Measurements from ENCODE around the gene RIMKLA. TPM values are rescaled to one million over a fixed set of nuclear protein-coding genes. Genes with fewer than 3 reads are reported as not detected.

The RIMKLA gene
- total RNA-seq, 2 experiments from 2014 or later = 1.2 TPM

DNA sequence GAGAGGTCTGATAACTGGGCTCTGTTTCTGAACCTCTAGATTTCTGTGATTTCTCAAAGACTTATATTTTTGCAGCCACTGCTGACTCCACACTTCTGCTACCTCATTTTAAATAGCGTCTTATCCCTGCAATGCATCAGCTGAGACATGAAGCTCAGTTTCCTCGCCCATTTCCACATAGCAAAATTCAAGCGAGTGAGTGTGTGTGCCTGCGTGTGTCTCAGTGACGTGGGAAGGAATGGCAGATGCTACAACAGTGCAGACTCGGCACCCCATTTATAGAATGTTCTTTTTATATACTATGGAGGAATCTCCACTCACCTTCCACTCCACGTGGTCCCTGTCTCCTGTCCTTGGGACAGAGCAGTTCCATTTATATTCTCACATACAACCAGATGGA, 39.5 kb downstream of the RIMKLA start:
- Mint-ChIP-seq H3K4me1 (ENCODE audit: low read depth) (no peaks in the 10 kb centered on the region), H3K4me3 (no peak overlapping the region), H3K36me3 (ENCODE audit: low read depth) (no peaks in the 10 kb centered on the region), H3K9me3 (no peaks in the 10 kb centered on the region), H3K27me3 (ENCODE audit: low read depth) (peaks cover 2% of the 10 kb centered on the region), H3K27ac (no peak overlapping the region)
- CTCF ChIA-PET = no interaction called here
- intact Hi-C loops (cut with micrococcal nuclease) = no loop called here
- no peak for DNase-seq

DNA sequence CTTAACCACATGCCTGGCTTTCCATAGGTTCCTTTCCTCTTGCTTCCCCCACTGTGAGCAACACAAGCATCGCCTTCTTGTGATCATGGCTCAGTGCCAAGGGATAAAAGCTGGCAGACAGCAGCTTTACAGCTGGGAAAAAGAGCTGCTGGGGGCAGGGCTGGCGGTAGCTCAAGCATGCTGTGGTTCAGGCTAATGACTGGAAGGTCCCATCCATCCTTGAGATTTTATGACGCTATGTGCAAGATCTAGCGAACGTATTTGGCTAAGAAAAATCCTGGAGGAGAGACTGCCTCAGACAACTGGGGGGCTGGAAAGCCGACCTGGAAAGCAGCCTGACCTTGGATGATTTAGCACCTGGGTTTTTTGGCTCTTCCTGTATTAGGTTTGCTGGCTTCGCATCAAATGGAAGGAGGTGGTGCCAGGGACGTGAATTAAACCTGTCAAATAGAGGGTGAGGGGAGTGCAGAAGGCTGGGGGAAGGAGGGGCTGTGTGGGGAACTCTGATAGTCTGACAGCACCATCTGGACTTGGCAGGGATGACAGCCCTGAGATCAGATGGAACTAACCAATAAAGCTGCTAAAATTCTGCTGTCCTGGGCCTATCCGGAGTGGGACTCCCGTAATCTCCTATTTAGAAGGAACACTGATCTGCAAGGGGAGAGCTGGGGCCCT, 40.5 kb downstream of the RIMKLA start:
- Mint-ChIP-seq H3K9me3 (no peaks in the 10 kb centered on the region), H3K27me3 (ENCODE audit: low read depth) (peaks cover 2% of the 10 kb centered on the region), H3K4me1 (ENCODE audit: low read depth) (no peaks in the 10 kb centered on the region), H3K36me3 (ENCODE audit: low read depth) (no peaks in the 10 kb centered on the region), H3K4me3 (no peak overlapping the region), H3K27ac (no peak overlapping the region)
- DNase-seq = no peak
- intact Hi-C loops (cut with micrococcal nuclease) = no loop called here
- CTCF ChIA-PET = interaction anchor here (0.6 kb wide), 1 partner anchor 132 kb away, joined by 5 read pairs; no protein-coding TSS in a partner anchor

DNA sequence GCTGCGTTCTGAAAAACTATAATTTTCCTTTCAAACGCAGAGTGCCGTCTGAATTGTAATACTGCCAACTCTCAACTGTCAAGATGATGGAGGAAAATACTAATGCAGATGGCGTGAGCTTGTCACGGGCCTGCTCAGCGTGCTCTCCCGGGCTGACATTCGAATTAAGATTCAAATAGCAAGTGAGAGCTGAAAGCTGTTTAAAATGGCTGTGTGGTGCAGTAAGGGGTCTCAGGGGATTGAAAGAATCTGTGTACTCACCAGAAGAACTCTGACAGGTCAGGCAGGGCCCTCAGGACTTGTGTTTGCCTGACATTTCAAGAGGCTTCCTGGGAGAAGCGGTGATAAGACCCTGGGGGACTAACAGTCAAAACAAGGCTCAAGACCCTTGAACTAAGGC, 42.1 kb downstream of the RIMKLA start:
- Mint-ChIP-seq H3K9me3 (no peaks in the 10 kb centered on the region), H3K27me3 (ENCODE audit: low read depth) (peaks cover 2% of the 10 kb centered on the region), H3K4me1 (ENCODE audit: low read depth) (no peaks in the 10 kb centered on the region), H3K36me3 (ENCODE audit: low read depth) (no peaks in the 10 kb centered on the region), H3K27ac (no peak overlapping the region), H3K4me3 (no peak overlapping the region)
- intact Hi-C loops (cut with micrococcal nuclease) = no loop called here
- no peak for DNase-seq
- CTCF ChIA-PET = interaction anchor here (0.7 kb wide), 1 partner anchor 249 kb away, joined by 3 read pairs; no protein-coding TSS in a partner anchor

DNA sequence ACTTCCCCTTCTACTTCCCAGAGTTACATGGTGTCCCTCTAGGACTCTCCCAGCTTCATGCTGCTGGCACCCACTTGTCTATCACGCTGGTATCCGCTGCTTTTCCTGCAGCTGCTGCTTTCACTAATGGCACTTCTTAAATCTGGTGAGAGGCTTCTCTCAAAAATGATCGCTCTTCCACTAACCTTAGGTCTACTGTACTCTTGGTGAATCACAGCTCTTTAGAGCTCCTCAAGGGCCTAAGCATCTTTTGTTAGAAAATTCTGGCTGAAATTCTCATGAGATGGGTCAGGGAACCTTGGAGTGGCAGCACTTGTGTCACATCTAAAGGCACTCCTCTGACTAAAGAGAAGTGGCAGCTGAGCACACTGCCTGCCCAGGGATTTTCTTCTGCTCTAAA, 43.1 kb downstream of the RIMKLA start:
- no peak for DNase-seq
- CTCF ChIA-PET = no interaction called here
- H3K4me1 Mint-ChIP-seq (ENCODE audit: low read depth) = no peaks in the 10 kb centered on the region
- H3K27ac Mint-ChIP-seq = no peak overlapping the region
- H3K36me3 Mint-ChIP-seq (ENCODE audit: low read depth) = no peaks in the 10 kb centered on the region
- no peak overlapping the region for H3K4me3 Mint-ChIP-seq
- intact Hi-C loops (cut with micrococcal nuclease) = no loop called here
- H3K9me3 Mint-ChIP-seq = no peaks in the 10 kb centered on the region
- peaks cover 2% of the 10 kb centered on the region for H3K27me3 Mint-ChIP-seq (ENCODE audit: low read depth)

DNA sequence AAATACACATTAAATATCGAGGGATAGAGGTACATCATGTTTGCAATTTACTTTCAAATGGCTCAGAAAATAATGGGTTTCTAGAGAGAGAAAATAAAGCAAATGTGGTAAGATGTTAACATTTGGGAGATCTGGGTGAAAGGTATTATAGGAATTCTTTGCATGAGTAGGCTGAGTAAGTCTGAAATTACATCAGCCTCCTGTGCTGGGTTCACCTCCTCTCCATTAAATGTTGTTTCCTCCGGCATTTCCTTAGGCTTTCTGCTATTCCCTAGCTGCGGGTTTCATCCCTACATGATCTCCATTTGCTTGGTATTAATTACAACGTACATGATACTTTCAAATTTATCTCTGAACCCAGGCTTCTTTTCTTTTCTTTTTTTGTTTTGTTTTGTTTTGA, 43.6 kb downstream of the RIMKLA start:
- no peak for DNase-seq
- intact Hi-C loops (cut with micrococcal nuclease) = no loop called here
- CTCF ChIA-PET = no interaction called here
- Mint-ChIP-seq H3K4me1 (ENCODE audit: low read depth) (no peaks in the 10 kb centered on the region), H3K27ac (no peak overlapping the region), H3K27me3 (ENCODE audit: low read depth) (peaks cover 2% of the 10 kb centered on the region), H3K4me3 (no peak overlapping the region), H3K9me3 (no peaks in the 10 kb centered on the region), H3K36me3 (ENCODE audit: low read depth) (no peaks in the 10 kb centered on the region)

DNA sequence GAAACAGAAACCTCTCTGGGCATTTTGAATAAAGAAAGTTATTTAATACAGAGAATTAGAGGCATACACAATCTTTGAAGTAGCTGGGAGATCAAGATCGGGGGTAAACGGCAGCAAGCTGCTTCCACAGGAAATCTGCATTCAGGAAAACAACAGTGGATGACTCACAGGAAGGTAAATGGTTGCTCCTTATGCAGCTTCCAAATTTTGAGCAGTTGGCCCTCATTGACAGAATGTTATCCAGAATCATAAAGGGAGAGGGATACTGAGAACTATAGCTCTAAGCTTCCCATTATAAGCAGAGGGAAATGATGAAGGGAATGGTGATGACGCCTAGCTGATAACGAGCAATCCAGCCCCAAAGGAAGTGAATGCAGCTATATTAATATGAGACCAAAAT, 46.6 kb downstream of the RIMKLA start:
- H3K27me3 Mint-ChIP-seq (ENCODE audit: low read depth) = no peaks in the 10 kb centered on the region
- no peaks in the 10 kb centered on the region for H3K36me3 Mint-ChIP-seq (ENCODE audit: low read depth)
- H3K9me3 Mint-ChIP-seq = no peaks in the 10 kb centered on the region
- no peak overlapping the region for H3K27ac Mint-ChIP-seq
- no peak overlapping the region for H3K4me3 Mint-ChIP-seq
- intact Hi-C loops (cut with micrococcal nuclease) = no loop called here
- CTCF ChIA-PET = interaction anchor here (0.6 kb wide), 1 partner anchor 54 kb away, joined by 3 read pairs; no protein-coding TSS in a partner anchor
- no peak for DNase-seq
- no peaks in the 10 kb centered on the region for H3K4me1 Mint-ChIP-seq (ENCODE audit: low read depth)

DNA sequence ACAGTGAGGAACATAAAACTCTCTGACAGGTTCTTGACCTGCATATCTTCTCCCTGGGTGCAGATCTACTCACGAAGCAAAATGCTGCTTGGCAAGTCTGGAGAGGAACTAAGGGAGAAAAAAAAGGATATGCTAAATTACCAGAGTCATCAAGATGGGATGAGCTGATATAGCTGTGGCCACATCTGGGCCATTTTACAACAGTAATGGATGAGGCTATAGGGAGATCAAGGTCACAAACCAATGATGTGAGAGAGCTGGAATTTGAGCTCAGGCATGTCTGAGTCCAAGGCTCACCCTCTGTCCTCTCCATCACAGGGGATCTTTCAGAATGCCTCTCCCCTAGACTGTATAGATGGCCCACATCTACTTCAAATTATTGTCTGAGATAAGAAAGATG, 49.0 kb downstream of the RIMKLA start:
- no peaks in the 10 kb centered on the region for H3K36me3 Mint-ChIP-seq (ENCODE audit: low read depth)
- intact Hi-C loops (cut with micrococcal nuclease) = no loop called here
- H3K4me3 Mint-ChIP-seq = no peak overlapping the region
- no peaks in the 10 kb centered on the region for H3K27me3 Mint-ChIP-seq (ENCODE audit: low read depth)
- CTCF ChIA-PET = interaction anchor here (0.9 kb wide), 1 partner anchor 253 kb away, joined by 3 read pairs; no protein-coding TSS in a partner anchor
- no peaks in the 10 kb centered on the region for H3K4me1 Mint-ChIP-seq (ENCODE audit: low read depth)
- no peak for DNase-seq
- H3K27ac Mint-ChIP-seq = no peak overlapping the region
- H3K9me3 Mint-ChIP-seq = no peaks in the 10 kb centered on the region

DNA sequence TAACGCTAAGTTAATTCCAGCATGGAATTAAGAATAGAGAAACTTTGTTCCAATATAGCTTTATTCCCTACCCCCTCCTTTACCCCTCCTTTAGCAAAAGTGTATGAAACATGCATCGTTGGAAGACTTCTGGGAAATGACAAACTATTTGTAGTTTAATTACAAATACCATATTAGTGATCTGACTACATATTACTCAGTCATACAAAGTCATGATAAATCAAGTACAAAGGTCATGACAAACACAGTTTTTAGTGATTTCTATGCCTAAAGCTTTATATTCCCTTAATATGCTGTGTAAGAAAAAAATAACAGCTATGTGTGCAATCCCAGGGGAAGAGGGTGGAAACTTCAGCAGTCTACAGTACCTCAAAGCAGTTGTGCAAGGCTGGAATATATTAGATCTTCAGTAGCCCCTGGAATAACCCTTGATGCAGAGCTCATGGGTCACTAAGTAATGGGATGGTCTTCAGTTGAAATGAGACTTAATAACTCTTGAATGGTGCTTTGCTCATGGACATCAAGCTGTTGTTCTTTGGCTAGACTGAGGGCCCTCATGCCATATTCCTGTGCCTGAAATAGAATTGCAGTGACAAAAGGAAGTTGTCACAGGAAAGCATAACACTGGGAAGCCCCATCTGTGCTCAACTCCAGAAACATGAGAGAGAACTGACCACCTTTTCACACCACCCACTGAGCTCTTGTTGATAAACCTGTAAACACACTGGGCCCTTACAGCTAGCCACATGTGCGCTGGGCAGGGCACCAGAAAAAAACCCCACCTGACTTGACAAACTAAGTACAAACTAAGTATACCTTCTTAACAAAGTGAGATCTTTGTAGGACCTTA, 49.9 kb downstream of the RIMKLA start:
- Mint-ChIP-seq H3K4me1 (ENCODE audit: low read depth) (no peaks in the 10 kb centered on the region), H3K27ac (no peak overlapping the region), H3K9me3 (no peaks in the 10 kb centered on the region), H3K36me3 (ENCODE audit: low read depth) (no peaks in the 10 kb centered on the region), H3K27me3 (ENCODE audit: low read depth) (no peaks in the 10 kb centered on the region), H3K4me3 (no peak overlapping the region)
- intact Hi-C loops (cut with micrococcal nuclease) = no loop called here
- CTCF ChIA-PET = interaction anchor here (0.9 to 1.8 kb wide), 2 partner anchors 254 to 257 kb away, joined by 3 to 5 read pairs; no protein-coding TSS in a partner anchor
- DNase-seq = no peak

DNA sequence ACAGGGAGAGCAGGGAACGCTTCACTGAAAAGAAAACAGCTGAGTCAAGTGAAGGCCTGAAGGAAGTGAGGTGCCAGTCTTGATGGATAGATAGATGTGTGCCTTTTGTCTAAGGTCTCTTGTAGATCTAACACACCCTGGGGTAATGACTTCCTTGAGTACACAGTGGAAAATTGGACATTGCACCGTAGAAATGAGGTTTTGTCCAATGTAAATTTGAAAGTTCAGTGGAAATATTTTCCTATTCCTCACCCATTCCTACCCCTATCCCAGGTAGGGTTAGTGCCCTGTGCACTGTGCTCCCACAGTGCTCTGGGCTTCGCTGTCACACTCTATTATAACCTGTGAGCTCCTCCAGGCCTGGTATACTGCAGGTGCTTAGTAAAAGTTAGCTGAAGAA, 50.9 kb downstream of the RIMKLA start:
- no peaks in the 10 kb centered on the region for H3K36me3 Mint-ChIP-seq (ENCODE audit: low read depth)
- H3K4me3 Mint-ChIP-seq = no peak overlapping the region
- intact Hi-C loops (cut with micrococcal nuclease) = no loop called here
- CTCF ChIA-PET = interaction anchor here (1.8 kb wide), 1 partner anchor 258 kb away, joined by 5 read pairs; no protein-coding TSS in a partner anchor
- H3K27me3 Mint-ChIP-seq (ENCODE audit: low read depth) = no peaks in the 10 kb centered on the region
- H3K27ac Mint-ChIP-seq = no peak overlapping the region
- H3K9me3 Mint-ChIP-seq = no peaks in the 10 kb centered on the region
- no peak for DNase-seq
- H3K4me1 Mint-ChIP-seq (ENCODE audit: low read depth) = no peaks in the 10 kb centered on the region

DNA sequence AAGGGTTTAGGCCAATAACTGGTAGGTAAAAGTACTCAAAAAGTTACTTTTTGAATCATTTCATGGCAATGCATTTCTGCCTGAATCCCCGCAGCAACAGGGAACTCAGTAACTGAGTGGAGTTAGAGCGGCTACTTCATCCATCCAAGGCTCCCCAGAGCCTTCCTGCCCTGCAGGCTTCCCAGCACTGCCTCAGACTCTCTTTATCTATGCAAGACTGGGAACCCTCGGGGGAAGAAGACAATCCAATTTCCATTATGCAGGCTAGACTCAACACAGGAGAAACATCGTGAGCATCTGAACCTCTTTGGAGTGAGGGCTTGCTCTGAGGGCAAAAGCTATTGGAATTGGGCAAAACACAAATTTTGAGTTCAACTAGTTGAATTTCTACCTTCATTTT, 52.1 kb downstream of the RIMKLA start:
- Mint-ChIP-seq H3K4me1 (ENCODE audit: low read depth) (no peaks in the 10 kb centered on the region), H3K27ac (no peak overlapping the region), H3K9me3 (no peaks in the 10 kb centered on the region), H3K27me3 (ENCODE audit: low read depth) (no peaks in the 10 kb centered on the region), H3K4me3 (no peak overlapping the region), H3K36me3 (ENCODE audit: low read depth) (no peaks in the 10 kb centered on the region)
- intact Hi-C loops (cut with micrococcal nuclease) = no loop called here
- no peak for DNase-seq
- CTCF ChIA-PET = interaction anchor here (0.5 kb wide), 1 partner anchor 120 kb away, joined by 3 read pairs; no protein-coding TSS in a partner anchor

DNA sequence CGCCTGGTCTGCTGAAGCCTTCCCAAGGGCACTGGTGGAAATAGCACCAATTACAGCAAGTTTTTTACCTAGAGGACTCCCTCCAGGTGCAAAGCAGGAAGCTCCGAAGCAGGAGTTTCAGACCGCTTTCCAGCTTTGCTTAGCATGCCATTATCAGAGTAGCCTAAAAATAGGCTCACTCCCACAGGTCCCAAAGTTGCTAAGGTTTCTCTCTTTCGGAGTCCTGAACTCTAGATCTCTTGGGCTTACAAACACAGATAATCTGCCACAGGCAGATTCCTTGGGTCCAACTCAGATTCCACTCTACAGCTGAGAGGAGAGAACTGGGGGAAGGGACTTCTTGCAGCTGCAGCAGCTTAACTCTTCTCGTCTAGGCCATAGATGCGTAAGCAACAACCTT, 52.8 kb downstream of the RIMKLA start:
- H3K4me3 Mint-ChIP-seq = no peak overlapping the region
- CTCF ChIA-PET = no interaction called here
- DNase-seq = no peak
- H3K27ac Mint-ChIP-seq = no peak overlapping the region
- no peaks in the 10 kb centered on the region for H3K9me3 Mint-ChIP-seq
- no peaks in the 10 kb centered on the region for H3K4me1 Mint-ChIP-seq (ENCODE audit: low read depth)
- no peaks in the 10 kb centered on the region for H3K36me3 Mint-ChIP-seq (ENCODE audit: low read depth)
- intact Hi-C loops (cut with micrococcal nuclease) = no loop called here
- H3K27me3 Mint-ChIP-seq (ENCODE audit: low read depth) = no peaks in the 10 kb centered on the region

DNA sequence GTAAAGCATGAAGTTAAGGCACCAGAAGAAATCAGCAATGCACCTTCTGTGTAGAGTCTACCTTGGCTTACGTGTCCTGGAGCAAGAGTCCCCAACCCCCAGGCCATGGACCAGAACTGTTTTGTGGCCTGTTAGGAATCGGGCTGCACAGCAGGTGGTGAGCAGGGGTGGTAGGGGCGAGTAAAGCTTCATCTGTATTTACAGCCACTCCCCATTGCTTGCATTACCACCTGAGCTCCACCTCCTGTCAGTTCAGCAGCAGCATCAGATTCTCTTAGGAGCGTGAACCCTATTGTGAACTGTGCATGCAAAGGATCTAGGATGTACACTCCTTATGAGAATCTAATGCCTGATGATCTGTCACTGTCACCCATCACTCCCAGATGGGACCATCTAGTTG, 53.7 kb downstream of the RIMKLA start:
- intact Hi-C loops (cut with micrococcal nuclease) = no loop called here
- CTCF ChIA-PET = no interaction called here

DNA sequence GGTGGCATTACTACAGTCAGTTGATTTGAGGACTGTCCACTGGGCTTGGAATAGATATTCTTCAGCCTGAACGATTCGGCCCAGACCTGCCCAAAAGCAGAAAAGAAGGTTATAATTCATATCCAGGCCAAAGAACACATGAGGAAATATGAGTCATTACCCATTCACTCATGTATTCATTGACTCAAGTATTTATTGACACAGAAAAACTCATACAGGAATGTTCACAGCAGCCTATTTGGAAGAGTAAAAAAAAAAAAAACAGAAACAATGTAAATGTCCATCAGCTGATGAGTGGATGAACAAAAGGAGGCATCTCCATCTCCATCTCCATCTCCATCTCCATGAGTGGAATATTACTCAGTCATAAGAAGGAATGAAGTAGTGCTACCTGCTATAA, 59.3 kb downstream of the RIMKLA start:
- intact Hi-C loops (cut with micrococcal nuclease) = no loop called here
- Mint-ChIP-seq H3K27me3 (ENCODE audit: low read depth) (no peaks in the 10 kb centered on the region), H3K36me3 (ENCODE audit: low read depth) (no peaks in the 10 kb centered on the region), H3K27ac (no peak overlapping the region), H3K4me3 (no peak overlapping the region), H3K9me3 (no peaks in the 10 kb centered on the region), H3K4me1 (ENCODE audit: low read depth) (no peaks in the 10 kb centered on the region)
- DNase-seq = no peak
- CTCF ChIA-PET = interaction anchor here (0.6 kb wide), 1 partner anchor 52 kb away, joined by 9 read pairs; no protein-coding TSS in a partner anchor

More for the DNA sequence above, 53.7 kb downstream of the RIMKLA start:
- no peak for DNase-seq
- H3K4me3 Mint-ChIP-seq = no peak overlapping the region
- H3K4me1 Mint-ChIP-seq (ENCODE audit: low read depth) = no peaks in the 10 kb centered on the region
- H3K36me3 Mint-ChIP-seq (ENCODE audit: low read depth) = no peaks in the 10 kb centered on the region
- no peaks in the 10 kb centered on the region for H3K27me3 Mint-ChIP-seq (ENCODE audit: low read depth)
- H3K27ac Mint-ChIP-seq = no peak overlapping the region
- H3K9me3 Mint-ChIP-seq = no peaks in the 10 kb centered on the region
